Measurements from ENCODE around the gene SECISBP2.
"Not testable (repeated sequence)": the region's sequence is repeated elsewhere in the genome, so short reads cannot be mapped to it uniquely, and the experiment has no call there.

SECISBP2 gene

GRCh38 chr9:89367281-89367680, 49.0 kb downstream of the SECISBP2 start:
- DNase-seq (ENCODE audit: low read depth): no peak
- no peak overlapping the region for H3K4me3 ChIP-seq (ENCODE audit: low read depth, low read length)
- TF ChIP-seq MYC (IDR thresholded peaks at IDR 0.05; ENCODE audit: low read depth, low read length): no peak
- TF ChIP-seq, protein P1, sequence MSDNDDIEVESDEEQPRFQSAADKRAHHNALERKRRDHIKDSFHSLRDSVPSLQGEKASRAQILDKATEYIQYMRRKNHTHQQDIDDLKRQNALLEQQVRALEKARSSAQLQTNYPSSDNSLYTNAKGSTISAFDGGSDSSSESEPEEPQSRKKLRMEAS (IDR thresholded peaks at IDR 0.05; ENCODE audit: low read depth, low read length): no peak
- TF ChIP-seq CTCF (IDR thresholded peaks at IDR 0.05; ENCODE audit: low read depth, low read length): no peak
- no peak for TF ChIP-seq POLR2A (IDR thresholded peaks at IDR 0.05; ENCODE audit: extremely low read depth, insufficient read length)

DNA sequence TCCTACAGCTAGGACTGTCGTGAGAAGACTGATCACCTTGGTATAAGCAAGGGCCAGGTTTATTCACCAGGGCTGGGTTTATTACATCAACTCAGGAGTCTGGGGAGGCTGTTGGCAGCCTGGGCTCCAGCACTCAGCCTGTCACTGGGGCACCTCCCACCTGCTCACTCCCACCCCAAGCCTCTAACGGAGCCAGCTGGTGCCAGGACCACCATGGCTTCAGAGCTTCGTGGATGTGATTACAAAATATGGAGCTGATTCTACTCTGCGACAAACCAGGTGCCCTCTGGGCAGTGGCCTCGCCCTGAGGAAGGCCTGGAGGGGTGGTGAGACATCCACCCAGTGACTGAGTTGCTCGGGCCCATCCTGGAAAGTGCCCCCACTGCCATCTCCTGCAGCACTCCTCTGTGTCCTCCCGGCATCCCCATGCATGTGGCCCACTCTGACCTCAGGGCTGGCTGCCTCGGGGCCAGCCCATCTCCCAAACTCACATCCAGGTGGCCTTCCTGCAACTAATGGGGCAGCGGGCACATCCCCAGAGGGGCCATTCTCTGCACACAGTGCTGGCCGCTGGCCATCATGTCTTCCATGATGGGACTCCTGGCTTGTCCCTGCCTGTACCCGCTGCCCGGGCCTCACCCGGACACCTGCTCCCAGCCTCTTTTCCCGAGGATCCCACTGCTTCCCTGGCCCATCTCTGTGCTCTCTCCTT, 49.6 kb downstream of the SECISBP2 start:
- TF ChIP-seq, protein P1 (IDR thresholded peaks at IDR 0.05; ENCODE audit: low read depth, low read length): no peak
- TF ChIP-seq POLR2A (IDR thresholded peaks at IDR 0.05; ENCODE audit: extremely low read depth, insufficient read length): no peak

DNA sequence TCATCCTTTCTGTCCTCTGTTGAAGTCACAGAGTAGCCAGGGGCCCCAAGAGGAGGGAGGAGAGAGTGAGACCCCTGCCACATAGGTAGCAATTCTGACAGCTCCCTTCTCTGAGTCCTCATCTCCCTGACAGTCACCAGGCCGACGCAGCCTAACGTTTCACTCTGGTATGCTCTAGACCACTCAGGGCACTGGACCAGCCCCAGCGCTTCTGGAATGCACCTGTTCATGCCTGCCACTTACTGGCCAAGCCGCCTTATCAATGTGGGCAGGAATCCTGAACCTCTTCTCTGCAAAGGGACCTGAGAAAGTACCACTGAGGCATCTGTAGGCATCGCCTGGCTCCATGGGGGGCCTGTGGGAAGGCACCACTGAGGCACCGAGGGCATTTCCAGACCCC, 50.2 kb downstream of the SECISBP2 start:
- no peak for TF ChIP-seq MYC (IDR thresholded peaks at IDR 0.05; ENCODE audit: low read depth, low read length)
- TF ChIP-seq, protein P1 (IDR thresholded peaks at IDR 0.05; ENCODE audit: low read depth, low read length): no peak
- no peak for TF ChIP-seq POLR2A (IDR thresholded peaks at IDR 0.05; ENCODE audit: extremely low read depth, insufficient read length)
- no peak for TF ChIP-seq CTCF (IDR thresholded peaks at IDR 0.05; ENCODE audit: low read depth, low read length)
- DNase-seq (ENCODE audit: low read depth): no peak
- H3K4me3 ChIP-seq (ENCODE audit: low read depth, low read length): no peak overlapping the region

More for the DNA sequence above, 49.6 kb downstream of the SECISBP2 start:
- no peak for DNase-seq (ENCODE audit: low read depth)
- no peak overlapping the region for H3K4me3 ChIP-seq (ENCODE audit: low read depth, low read length)

GRCh38 chr9:89368978-89369377, 50.7 kb downstream of the SECISBP2 start:
- DNase-seq (ENCODE audit: low read depth): no peak
- no peak overlapping the region for H3K4me3 ChIP-seq (ENCODE audit: low read depth, low read length)
- no peak for TF ChIP-seq CTCF (IDR thresholded peaks at IDR 0.05; ENCODE audit: low read depth, low read length)
- TF ChIP-seq, protein P1 (IDR thresholded peaks at IDR 0.05; ENCODE audit: low read depth, low read length): no peak
- no peak for TF ChIP-seq MYC (IDR thresholded peaks at IDR 0.05; ENCODE audit: low read depth, low read length)

- no peak for DNase-seq (ENCODE audit: low read depth)
- no peak for TF ChIP-seq MYC (IDR thresholded peaks at IDR 0.05; ENCODE audit: low read depth, low read length)
- no peak for TF ChIP-seq CTCF (IDR thresholded peaks at IDR 0.05; ENCODE audit: low read depth, low read length)
- no peak for TF ChIP-seq POLR2A (IDR thresholded peaks at IDR 0.05; ENCODE audit: extremely low read depth, insufficient read length)
- TF ChIP-seq, protein P1 (IDR thresholded peaks at IDR 0.05; ENCODE audit: low read depth, low read length): no peak
Observed at GRCh38 chr9:89370593-89370992, 52.3 kb downstream of the SECISBP2 start.

DNA sequence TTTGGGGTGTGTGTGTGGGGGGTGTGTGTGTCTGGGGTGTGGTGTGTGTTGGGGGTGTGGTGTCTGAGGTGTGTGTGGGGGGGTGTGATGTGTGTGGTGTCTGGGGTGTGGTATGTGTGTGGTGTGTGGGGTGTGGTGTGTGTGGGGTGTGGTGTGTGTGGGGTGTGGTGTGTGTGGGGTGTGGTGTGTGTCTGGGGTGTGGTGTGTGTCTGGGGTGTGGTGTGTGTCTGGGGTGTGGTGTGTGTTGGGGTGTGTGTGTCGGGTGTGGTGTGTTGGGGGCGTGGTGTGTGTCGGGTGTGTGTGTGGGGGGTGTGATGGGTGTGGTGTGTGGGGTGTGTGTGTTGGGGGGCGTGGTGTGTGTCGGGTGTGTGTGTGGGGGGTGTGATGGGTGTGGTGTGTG, 53.5 kb downstream of the SECISBP2 start:
- H3K4me3 ChIP-seq (ENCODE audit: low read depth, low read length); DNase-seq (ENCODE audit: low read depth): not testable (repeated sequence)

More at GRCh38 chr9:89370593-89370992, 52.3 kb downstream of the SECISBP2 start:
- no peak overlapping the region for H3K4me3 ChIP-seq (ENCODE audit: low read depth, low read length)

Data from NB4 (cell line).